CD8-positive, alpha-beta memory T cell (primary cell): ENCODE measurements around the gene SUPT3H. TPM values are rescaled to one million over a fixed set of nuclear protein-coding genes. Genes with fewer than 3 reads are reported as not detected.

Experiments used
- CTCF ChIA-PET: fragments of 350-600 bp; sonication (Branson Sonifier 250); formaldehyde crosslinking; loops from one replicate; lab custom pipeline; 2021; ENCODE audit warnings: antibody characterized with exemption; lab: Charles Lee
- POLR2A ChIA-PET: fragments of 350-600 bp; sonication (Branson Sonifier 250); formaldehyde crosslinking; loops from one replicate; lab custom pipeline; 2021; ENCODE audit warnings: antibody characterized with exemption; lab: Charles Lee
- DNase-seq, 5 donors: peaks; one replicate each; pipeline versions ENCODE4 v3.0.0 to v3.0.0-alpha.2; 2020 to 2022; ENCODE audit warnings: mixed read lengths in 1 of 5
- H3K27ac ChIP-seq: one replicate; pipeline ENCODE4 v1.7.0; 2013; ENCODE audit warnings: low read depth, mild to moderate bottlenecking, low read length, moderate library complexity
- H3K27me3 ChIP-seq: 2 replicates; pipeline ENCODE4 v1.7.0; 2013; ENCODE audit warnings: low read length, mild to moderate bottlenecking; ENCODE audit not compliant: insufficient read depth, poor library complexity, severe bottlenecking
- H3K36me3 ChIP-seq: 2 replicates; pipeline ENCODE4 v1.7.0; 2013; ENCODE audit warnings: mild to moderate bottlenecking, low read length, moderate library complexity; ENCODE audit not compliant: insufficient read depth
- H3K4me1 ChIP-seq: 2 replicates; pipeline ENCODE4 v1.7.0; 2013; ENCODE audit warnings: mild to moderate bottlenecking, low read length, moderate library complexity; ENCODE audit not compliant: insufficient read depth
- H3K4me3 ChIP-seq: 2 replicates; pipeline ENCODE4 v1.7.0; 2013; ENCODE audit warnings: mild to moderate bottlenecking, low read length
- H3K9me3 ChIP-seq: 2 replicates; pipeline ENCODE4 v1.7.0; 2013; ENCODE audit warnings: mild to moderate bottlenecking, low read length
- H3K27ac Mint-ChIP-seq, 8 donors: one replicate each; pipeline ENCODE4 v1.8.0; 2020 to 2021; ENCODE audit warnings: mixed read lengths in 8 of 8, mild to moderate bottlenecking in 6 of 8, inconsistent platforms in 3 of 8, moderate library complexity in 3 of 8
- H3K27me3 Mint-ChIP-seq, 2 donors: one replicate each; pipeline ENCODE4 v1.8.0; 2020 to 2021; ENCODE audit warnings: mixed read lengths in 2 of 2, mild to moderate bottlenecking in 1 of 2, moderate library complexity in 1 of 2
- H3K36me3 Mint-ChIP-seq, 3 donors: one replicate each; pipeline ENCODE4 v1.8.0; 2020 to 2021; ENCODE audit warnings: mixed read lengths in 3 of 3, inconsistent platforms in 1 of 3, mild to moderate bottlenecking in 1 of 3
- H3K4me1 Mint-ChIP-seq, 3 donors: one replicate each; pipeline ENCODE4 v1.8.0; 2020 to 2021; ENCODE audit warnings: mixed read lengths in 3 of 3, inconsistent platforms in 1 of 3, mild to moderate bottlenecking in 1 of 3
- H3K4me3 Mint-ChIP-seq, 7 donors: one replicate each; pipeline ENCODE4 v1.8.0; 2020 to 2021; ENCODE audit warnings: mixed read lengths in 7 of 7, mild to moderate bottlenecking in 6 of 7, moderate library complexity in 4 of 7, inconsistent platforms in 2 of 7
- H3K9me3 Mint-ChIP-seq, 5 donors: one replicate each; pipeline ENCODE4 v1.8.0; 2020 to 2022; ENCODE audit warnings: mixed read lengths in 5 of 5, mild to moderate bottlenecking in 3 of 5, moderate library complexity in 2 of 5, inconsistent platforms in 1 of 5
- polyA plus RNA-seq: library from polyadenylated mRNA; unstranded; fragments of 300-500 nt; fragmentation: Illumina TruSeq; gene quantifications from one replicate; pipeline ENCODE4 v1.2.3, GENCODE V29; 2021
- total RNA-seq, 2 experiments: library from RNA; stranded (reverse); gene quantifications; one replicate each; pipeline ENCODE4 v1.2.3, GENCODE V29; 2021

Gene SUPT3H
- total and polyA plus RNA-seq, 3 experiments from 2014 or later = 13.7 to 17.1 (median 14.6) TPM

DNA sequence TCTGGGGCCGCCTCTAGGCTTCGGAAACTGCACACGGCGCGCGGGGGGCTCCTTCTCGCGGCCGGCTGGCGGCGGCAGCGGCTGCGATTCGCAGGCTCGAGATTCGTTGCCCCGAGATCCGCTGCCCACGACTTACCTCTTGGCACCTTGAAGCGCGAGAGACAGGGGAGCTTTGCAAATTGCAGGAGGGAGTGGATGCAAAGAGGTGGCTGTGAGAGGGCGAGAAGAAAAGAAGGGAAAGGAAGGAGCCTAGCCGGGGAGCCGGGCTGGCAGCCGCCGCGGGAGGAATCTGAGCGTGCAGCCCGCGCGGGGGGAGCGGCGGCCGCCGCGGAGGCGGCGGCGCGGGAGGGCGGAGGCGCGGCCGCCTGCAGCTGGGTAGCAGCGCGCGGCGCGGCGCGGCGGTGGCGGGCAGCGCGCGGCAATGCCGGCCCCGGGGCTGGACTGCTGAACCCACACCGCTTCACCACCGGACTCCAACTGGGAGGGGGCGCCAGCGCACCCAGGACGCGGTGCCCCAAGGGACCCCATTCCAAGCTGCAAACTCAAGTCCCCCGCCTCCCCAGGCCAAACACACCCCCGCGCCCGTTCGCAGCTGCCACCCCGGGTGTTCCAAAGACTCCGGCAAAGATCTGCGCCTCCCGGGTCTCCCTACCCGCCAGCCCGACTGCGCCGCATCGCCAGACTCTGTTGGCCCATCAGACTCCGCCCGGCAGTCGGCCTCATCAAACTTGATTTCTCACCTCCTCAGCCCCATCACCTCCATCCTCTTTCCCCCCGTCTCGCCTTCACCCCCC is 44.2 kb upstream of the SUPT3H start:
- H3K27ac ChIP-seq = peak overlapping the region; percentile 45
- H3K4me1 ChIP-seq = peaks cover 24% of the 10 kb centered on the region
- H3K27ac Mint-ChIP-seq = peak overlapping the region; percentile 88 to 100 (median 96)
- DNase-seq = peak; percentile 41 to 64 (median 56)
- H3K9me3 Mint-ChIP-seq = no peaks in the 10 kb centered on the region
- POLR2A ChIA-PET = interaction anchor here (1.2 to 1.8 kb wide), 4 partner anchors 44 to 490 kb away, joined by 5 to 7 read pairs (median 6); no protein-coding TSS in a partner anchor
- H3K36me3 ChIP-seq = no peaks in the 10 kb centered on the region
- CTCF ChIA-PET = interaction anchor here (1.3 to 4.0 kb wide), 3 partner anchors 73 to 766 kb away, joined by 4 to 22 read pairs (median 17); no protein-coding TSS in a partner anchor
- H3K27me3 ChIP-seq = peaks cover 7% of the 10 kb centered on the region
- peak overlapping the region; percentile 91 to 100 (median 98) for H3K4me3 Mint-ChIP-seq
- H3K9me3 ChIP-seq = no peaks in the 10 kb centered on the region
- H3K4me1 Mint-ChIP-seq = peaks cover 41 to 54% (median 53%) of the 10 kb centered on the region in 3 donors
- H3K4me3 ChIP-seq = peak overlapping the region; percentile 68
- peaks cover 0 to 10% (median 0%) of the 10 kb centered on the region in 3 donors for H3K36me3 Mint-ChIP-seq
- H3K27me3 Mint-ChIP-seq = peaks cover 20 to 22% of the 10 kb centered on the region in 2 donors

DNA sequence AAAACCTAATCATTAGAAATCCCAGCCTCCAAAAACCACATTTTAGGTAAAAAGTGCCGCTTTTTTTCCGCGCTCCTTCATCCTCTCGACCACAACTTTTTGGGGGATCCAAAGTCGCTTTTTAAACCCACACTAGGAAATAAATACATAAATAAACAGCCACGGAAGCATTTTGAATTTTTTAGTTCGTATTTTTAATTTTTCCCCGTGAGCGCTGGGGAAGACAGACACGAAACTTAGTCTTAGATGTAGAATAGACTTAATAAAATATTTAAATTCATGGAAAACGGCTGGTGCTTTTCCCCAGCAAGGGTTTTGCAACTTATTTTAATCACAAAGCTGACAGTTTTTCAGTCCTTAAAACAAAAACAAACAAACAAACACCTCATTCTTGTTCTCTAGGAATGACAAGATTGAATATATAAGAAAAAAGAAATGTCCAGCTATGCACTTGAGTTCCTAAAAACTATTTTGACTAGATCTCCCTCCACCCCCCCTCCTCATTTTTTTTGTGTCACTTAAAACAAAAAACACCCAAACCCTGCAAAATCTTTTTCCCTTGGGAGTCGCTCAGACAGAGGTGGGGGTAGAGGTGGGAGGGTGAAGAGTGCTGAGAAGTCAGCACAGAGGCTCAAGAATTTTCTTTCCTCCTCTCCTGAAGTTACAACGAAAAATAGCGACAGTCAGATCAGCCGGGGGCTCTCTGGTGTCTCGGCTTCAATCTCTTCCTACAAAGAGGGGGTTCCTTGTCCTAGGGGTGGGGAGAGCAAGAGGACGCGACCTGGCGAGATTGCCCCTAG is 43.4 kb upstream of the SUPT3H start:
- Histone ChIP-seq H3K4me3 (peak overlapping the region; percentile 68), H3K36me3 (no peaks in the 10 kb centered on the region), H3K4me1 (peaks cover 24% of the 10 kb centered on the region), H3K27me3 (peaks cover 7% of the 10 kb centered on the region), H3K9me3 (no peaks in the 10 kb centered on the region), H3K27ac (peak overlapping the region; percentile 35)
- Mint-ChIP-seq H3K36me3 (peaks cover 0 to 10% (median 0%) of the 10 kb centered on the region in 3 donors), H3K27ac (peak overlapping the region; percentile 85 to 98 (median 96)), H3K4me3 (peak overlapping the region; percentile 88 to 98 (median 97)), H3K27me3 (peaks cover 22 to 24% of the 10 kb centered on the region in 2 donors), H3K4me1 (peaks cover 39 to 52% (median 52%) of the 10 kb centered on the region in 3 donors), H3K9me3 (no peaks in the 10 kb centered on the region)
- CTCF ChIA-PET = interaction anchor here (1.3 to 4.0 kb wide), 3 partner anchors 74 to 765 kb away, joined by 4 to 22 read pairs (median 17); no protein-coding TSS in a partner anchor
- POLR2A ChIA-PET = interaction anchor here (1.1 to 1.8 kb wide), 5 partner anchors 43 to 490 kb away, joined by 3 to 7 read pairs (median 6); no protein-coding TSS in a partner anchor
- no peak for DNase-seq

DNA sequence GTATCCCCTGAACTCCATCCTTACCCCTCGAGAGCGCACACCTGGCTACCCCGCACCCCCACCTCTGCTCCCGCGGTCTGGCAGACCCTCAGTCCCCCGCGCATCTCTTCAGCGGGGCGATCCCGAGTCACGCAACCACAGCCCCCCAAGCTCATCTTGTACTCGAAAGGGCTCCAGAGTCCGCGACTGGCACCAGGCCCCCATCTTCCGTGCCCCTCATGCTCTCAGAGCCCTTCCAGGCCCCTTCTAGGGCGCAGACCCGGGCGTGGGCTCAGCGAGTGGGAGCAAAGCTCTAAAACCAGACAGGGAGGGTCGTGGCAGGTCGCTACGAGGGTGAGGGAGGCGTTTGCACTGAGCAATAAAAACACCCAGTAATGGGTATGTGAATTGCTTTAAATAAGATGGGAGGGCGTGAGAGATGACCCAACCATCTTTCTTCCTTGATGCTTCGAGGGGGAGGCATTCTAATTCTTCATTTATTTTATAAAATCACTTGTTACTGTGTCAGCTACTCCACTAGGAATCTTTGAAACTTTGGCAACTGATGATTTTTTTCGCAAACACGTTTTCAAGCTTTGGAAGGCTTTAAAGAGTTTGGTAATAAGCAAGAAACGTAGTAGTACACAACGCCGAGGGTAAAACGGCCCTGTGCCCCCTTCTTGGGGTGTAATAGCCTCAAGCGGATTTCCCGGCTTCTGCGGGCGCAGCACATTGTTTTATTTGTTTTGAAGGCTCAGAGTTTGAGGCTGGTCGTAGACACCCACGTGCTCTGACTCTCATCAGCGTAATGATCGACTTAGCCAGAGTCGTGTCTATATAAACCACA is 42.6 kb upstream of the SUPT3H start:
- H3K9me3 ChIP-seq = no peaks in the 10 kb centered on the region
- peak overlapping the region; percentile 46 for H3K4me3 ChIP-seq
- Mint-ChIP-seq H3K9me3 (no peaks in the 10 kb centered on the region), H3K27ac (peak overlapping the region; percentile 43 to 98 (median 95)), H3K27me3 (peaks cover 24 to 27% of the 10 kb centered on the region in 2 donors), H3K36me3 (peaks cover 0 to 10% (median 0%) of the 10 kb centered on the region in 3 donors), H3K4me1 (peaks cover 34 to 45% (median 43%) of the 10 kb centered on the region in 3 donors), H3K4me3 (peak overlapping the region; percentile 88 to 98 (median 97))
- DNase-seq = peak; percentile 41 to 64 (median 57)
- ChIA-PET CTCF (interaction anchor here (1.1 to 4.0 kb wide), 4 partner anchors 42 to 777 kb away, joined by 3 to 22 read pairs (median 12); partner anchors contain the start of gene SUPT3H), POLR2A (interaction anchor here (0.8 to 1.6 kb wide), 3 partner anchors 42 to 495 kb away, joined by 3 to 6 read pairs (median 3); partner anchors contain the start of gene SUPT3H)
- peaks cover 7% of the 10 kb centered on the region for H3K27me3 ChIP-seq
- H3K27ac ChIP-seq = peak overlapping the region; percentile 35
- peaks cover 24% of the 10 kb centered on the region for H3K4me1 ChIP-seq
- no peaks in the 10 kb centered on the region for H3K36me3 ChIP-seq

DNA sequence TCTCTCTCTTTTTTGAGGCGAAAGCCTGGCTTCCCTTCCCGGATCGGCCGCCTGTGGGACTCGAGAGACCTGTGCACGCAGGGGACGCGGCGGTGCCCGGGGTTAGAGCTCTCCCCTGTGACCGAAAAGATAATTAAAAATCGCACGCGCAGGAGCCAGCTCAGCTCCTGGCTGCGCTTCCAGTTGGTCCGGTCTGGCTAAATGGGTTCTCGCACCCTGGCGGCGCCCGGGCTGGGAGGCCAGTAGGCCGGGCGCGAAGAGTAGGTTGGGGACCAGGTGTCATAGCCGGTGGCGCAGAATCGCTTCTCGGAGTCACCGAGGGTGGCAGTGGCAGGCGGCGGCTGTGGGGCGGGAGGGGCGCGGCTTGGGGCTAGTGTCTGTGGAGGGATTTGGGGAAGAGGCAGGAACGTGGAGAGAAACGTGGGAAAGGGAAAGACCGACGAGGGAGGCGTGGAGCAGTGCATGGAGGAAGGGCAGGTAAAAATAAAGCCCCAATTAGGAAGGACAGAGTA is 41.9 kb upstream of the SUPT3H start:
- ChIA-PET POLR2A (interaction anchor here (1.6 kb wide), 1 partner anchor 42 kb away, joined by 6 read pairs; the partner anchor contains the start of gene SUPT3H), CTCF (interaction anchor here (1.1 to 4.0 kb wide), 4 partner anchors 42 to 777 kb away, joined by 3 to 22 read pairs (median 12); partner anchors contain the start of gene SUPT3H)
- Histone ChIP-seq H3K4me1 (peaks cover 24% of the 10 kb centered on the region), H3K27me3 (peaks cover 7% of the 10 kb centered on the region), H3K27ac (no peak overlapping the region), H3K9me3 (no peaks in the 10 kb centered on the region), H3K36me3 (no peaks in the 10 kb centered on the region), H3K4me3 (peak overlapping the region; percentile 46)
- DNase-seq = peak in 4 of 5 donors; percentile 22 to 65 (median 44)
- Mint-ChIP-seq H3K36me3 (peaks cover 0 to 10% (median 0%) of the 10 kb centered on the region in 3 donors), H3K27ac (peak overlapping the region in 7 of 8 donors; percentile 5 to 98 (median 94)), H3K4me1 (peaks cover 30 to 40% (median 37%) of the 10 kb centered on the region in 3 donors), H3K9me3 (no peaks in the 10 kb centered on the region), H3K4me3 (peak overlapping the region; percentile 88 to 98 (median 97)), H3K27me3 (peaks cover 24 to 27% of the 10 kb centered on the region in 2 donors)

DNA sequence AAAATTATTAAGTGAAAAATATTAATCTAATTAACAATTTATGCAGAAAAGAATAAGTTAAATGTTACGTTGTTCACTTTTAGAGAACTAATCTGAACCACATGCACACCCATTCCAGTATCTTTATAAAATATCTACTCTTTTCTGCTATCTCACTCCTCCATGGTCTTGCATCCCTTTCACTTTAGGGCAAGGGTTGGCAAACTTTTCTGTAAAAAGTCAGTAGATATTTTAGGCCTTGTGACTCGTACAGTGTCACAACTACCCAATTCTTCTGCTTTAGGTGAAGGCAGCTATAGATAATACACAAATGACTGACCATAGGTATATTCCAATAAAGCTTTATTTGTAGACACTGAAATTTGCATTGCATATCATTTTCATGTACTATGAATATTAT is 39.7 kb upstream of the SUPT3H start:
- Mint-ChIP-seq H3K36me3 (peaks cover 0 to 7% (median 0%) of the 10 kb centered on the region in 3 donors), H3K27me3 (peaks cover 21 to 27% of the 10 kb centered on the region in 2 donors), H3K9me3 (no peaks in the 10 kb centered on the region), H3K4me1 (peaks cover 24 to 29% (median 26%) of the 10 kb centered on the region in 3 donors), H3K27ac (no peak overlapping the region), H3K4me3 (no peak overlapping the region)
- no peak for DNase-seq
- no peaks in the 10 kb centered on the region for H3K36me3 ChIP-seq
- H3K27me3 ChIP-seq = peaks cover 7% of the 10 kb centered on the region
- H3K4me1 ChIP-seq = peaks cover 24% of the 10 kb centered on the region
- ChIA-PET POLR2A (interaction anchor here (0.5 kb wide), 1 partner anchor 762 kb away, joined by 3 read pairs; no protein-coding TSS in a partner anchor), CTCF (interaction anchor here (1.0 kb wide), 1 partner anchor 297 kb away, joined by 3 read pairs; no protein-coding TSS in a partner anchor)
- H3K27ac ChIP-seq = no peak overlapping the region
- H3K4me3 ChIP-seq = no peak overlapping the region
- no peaks in the 10 kb centered on the region for H3K9me3 ChIP-seq

DNA sequence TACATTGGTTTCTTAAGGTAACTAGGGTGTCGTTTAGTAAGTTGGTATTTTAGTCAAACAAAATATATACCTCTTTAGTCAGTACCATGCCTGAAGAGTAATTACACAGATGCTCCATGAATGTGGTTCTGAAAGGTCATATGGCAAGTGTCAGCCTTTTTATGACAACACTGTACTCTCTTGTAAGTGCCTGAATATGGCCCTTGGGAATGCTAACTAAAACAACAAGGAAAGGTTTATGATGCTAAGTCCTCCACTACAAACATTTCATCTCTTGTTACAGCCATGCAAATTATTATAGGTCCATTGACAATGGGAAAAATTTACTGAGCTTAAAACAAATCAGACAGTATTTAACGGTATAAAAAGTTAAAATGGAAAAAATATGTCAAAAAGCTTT is 39.0 kb upstream of the SUPT3H start:
- Histone ChIP-seq H3K36me3 (no peaks in the 10 kb centered on the region), H3K4me1 (peaks cover 24% of the 10 kb centered on the region), H3K9me3 (no peaks in the 10 kb centered on the region), H3K27me3 (peaks cover 7% of the 10 kb centered on the region), H3K4me3 (no peak overlapping the region), H3K27ac (no peak overlapping the region)
- Mint-ChIP-seq H3K27ac (no peak overlapping the region), H3K9me3 (no peaks in the 10 kb centered on the region), H3K4me3 (no peak overlapping the region), H3K4me1 (peaks cover 23 to 28% (median 26%) of the 10 kb centered on the region in 3 donors), H3K27me3 (peaks cover 20 to 27% of the 10 kb centered on the region in 2 donors), H3K36me3 (peaks cover 0 to 4% (median 0%) of the 10 kb centered on the region in 3 donors)
- DNase-seq = no peak
- ChIA-PET POLR2A (interaction anchor here (0.5 kb wide), 1 partner anchor 761 kb away, joined by 3 read pairs; no protein-coding TSS in a partner anchor), CTCF (no interaction called here)
